HepG2 (cell line): ENCODE measurements around the gene ANKS3. TPM values are rescaled to one million over a fixed set of nuclear protein-coding genes. Genes with fewer than 3 reads are reported as not detected.
A peak's percentile ranks its signal among the peaks of the same experiment; 100 is the strongest.

Source experiments
- CC2D1A ChIP-seq: sonication (generic); formaldehyde crosslinking; IDR thresholded peaks from 2 replicates; pipeline ENCODE4 v1.8.1; 2023; ENCODE audit warnings: mild to moderate bottlenecking, missing genetic modification reagents
- CHD2 ChIP-seq: IDR thresholded peaks from 2 replicates; pipeline ENCODE4 v1.6.1; 2011; ENCODE audit warnings: low read depth, low read length, improper control_type of control experiment
- NFE2 ChIP-seq: sonication (generic); formaldehyde crosslinking; IDR thresholded peaks from 2 replicates; pipeline ENCODE4 v1.4.0; 2020; ENCODE audit warnings: missing genetic modification reagents
- PLRG1 ChIP-seq: fragments of 450-650 bp; conservative IDR thresholded peaks from 2 replicates; pipeline ENCODE4 v1.6.1; 2016
- SAFB2 ChIP-seq: sonication (generic); formaldehyde crosslinking; IDR thresholded peaks from 2 replicates; pipeline ENCODE4 v1.5.1; 2020; ENCODE audit warnings: missing genetic modification reagents, low read depth, mild to moderate bottlenecking, borderline replicate concordance
- SP2 ChIP-seq: sonication (generic); formaldehyde crosslinking; IDR thresholded peaks from 2 replicates; pipeline ENCODE4 v1.5.1; 2020; ENCODE audit warnings: mild to moderate bottlenecking, missing genetic modification reagents
- TARDBP ChIP-seq: sonication (generic); formaldehyde crosslinking; IDR thresholded peaks from 2 replicates; pipeline ENCODE4 v1.8.0; 2022; ENCODE audit warnings: mild to moderate bottlenecking, missing genetic modification reagents
- ZNF562 ChIP-seq: sonication (generic); formaldehyde crosslinking; IDR thresholded peaks from 2 replicates; pipeline ENCODE4 v1.8.0; 2022; ENCODE audit warnings: missing genetic modification reagents, borderline replicate concordance
- polyA plus RNA-seq, 8 experiments: library from polyadenylated mRNA; depleted of rRNA in 3 of 8; stranded (reverse) in 7 of 8; unstranded in 1 of 8; fragments of >200 nt; fragmentation: Illumina TruSeq in 4 of 8; extraction: Trizol in 4 of 8; gene quantifications; 2 replicates each; pipeline versions ENCODE4 v1.2.1 to v1.2.3, GENCODE V29; 2011 to 2016; ENCODE audit warnings: low read depth in 4 of 8, missing spikeins in 1 of 8, mixed read lengths in 1 of 8; ENCODE audit not compliant: insufficient read depth in 1 of 8
- total RNA-seq, 5 experiments: library from RNA; depleted of rRNA; stranded (reverse); fragments of >200 nt; fragmentation: Illumina TruSeq; extraction: Trizol; gene quantifications; 2 replicates each; pipeline ENCODE4 v1.2.3, GENCODE V29; 2016; ENCODE audit warnings: low read depth in 1 of 5
- TF ChIP-seq, protein P1 (sequence below): sonication (generic); formaldehyde crosslinking; IDR thresholded peaks from 2 replicates; pipeline ENCODE4 v1.5.0; 2020; ENCODE audit warnings: mild to moderate bottlenecking, missing genetic modification reagents
- TF ChIP-seq, protein P2 (sequence below): sonication (generic); formaldehyde crosslinking; IDR thresholded peaks from 2 replicates; pipeline ENCODE4 v1.4.0; 2020; ENCODE audit warnings: missing genetic modification reagents
- TF ChIP-seq, protein P3 (sequence below): sonication (generic); formaldehyde crosslinking; IDR thresholded peaks from 2 replicates; pipeline ENCODE4 v1.5.0; 2020; ENCODE audit warnings: missing genetic modification reagents
- TF ChIP-seq, protein P4 (sequence below): sonication (generic); formaldehyde crosslinking; IDR thresholded peaks from 2 replicates; pipeline ENCODE4 v1.5.0; 2020; ENCODE audit warnings: mild to moderate bottlenecking, missing genetic modification reagents, moderate library complexity
- TF ChIP-seq, protein P5 (sequence below), 2 experiments: sonication (generic) in 1 of 2; formaldehyde crosslinking in 1 of 2; IDR thresholded peaks; 2 replicates each; pipeline versions ENCODE4 v1.5.1 to v1.6.1; 2011 to 2020; ENCODE audit warnings: borderline replicate concordance in 1 of 2, low read depth in 1 of 2, low read length in 1 of 2, mild to moderate bottlenecking in 1 of 2, missing genetic modification reagents in 1 of 2, moderate library complexity in 1 of 2
- TF ChIP-seq, protein P6 (sequence below): sonication (generic); formaldehyde crosslinking; IDR thresholded peaks from 2 replicates; pipeline ENCODE4 v1.5.0; 2020; ENCODE audit warnings: mild to moderate bottlenecking, missing genetic modification reagents

Gene ANKS3
- total and polyA plus RNA-seq, 2 of the 13 experiments (the other 11 are each of a cell fraction or from before 2014, with no cell fraction given), result 11.4 to 15.9 TPM

DNA sequence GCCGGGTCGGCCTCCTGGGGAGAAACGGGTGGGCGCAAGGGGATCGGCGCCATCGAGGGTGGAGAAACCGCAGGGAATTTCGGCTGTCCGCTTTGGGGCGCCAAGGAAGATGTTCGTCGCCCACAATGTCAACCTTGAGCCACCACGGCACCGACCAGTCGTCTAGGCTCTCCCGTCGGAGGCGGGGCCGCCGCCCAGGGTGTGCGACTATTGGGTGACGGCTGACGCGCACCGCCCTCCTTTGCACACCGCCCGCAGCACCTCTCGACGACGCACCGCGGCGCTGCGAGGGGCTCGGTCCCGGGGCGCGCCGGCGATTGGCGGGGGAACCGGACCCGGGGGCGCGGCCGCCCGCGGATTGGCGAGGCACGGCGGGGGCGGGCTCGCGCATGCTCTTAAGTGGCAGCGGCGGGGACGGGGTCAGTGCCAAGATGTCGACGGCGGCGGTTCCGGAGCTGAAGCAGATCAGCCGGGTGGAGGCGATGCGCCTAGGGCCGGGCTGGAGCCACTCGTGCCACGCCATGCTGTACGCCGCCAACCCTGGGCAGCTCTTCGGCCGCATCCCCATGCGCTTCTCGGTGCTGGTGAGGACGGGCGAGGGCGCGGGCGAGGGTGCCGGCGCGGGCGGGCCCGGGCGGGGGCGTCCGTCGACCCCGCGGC is 40.6 kb downstream of the ANKS3 start, which contains the start of gene NUDT16L1 (continued):
- TF ChIP-seq, protein P1, sequence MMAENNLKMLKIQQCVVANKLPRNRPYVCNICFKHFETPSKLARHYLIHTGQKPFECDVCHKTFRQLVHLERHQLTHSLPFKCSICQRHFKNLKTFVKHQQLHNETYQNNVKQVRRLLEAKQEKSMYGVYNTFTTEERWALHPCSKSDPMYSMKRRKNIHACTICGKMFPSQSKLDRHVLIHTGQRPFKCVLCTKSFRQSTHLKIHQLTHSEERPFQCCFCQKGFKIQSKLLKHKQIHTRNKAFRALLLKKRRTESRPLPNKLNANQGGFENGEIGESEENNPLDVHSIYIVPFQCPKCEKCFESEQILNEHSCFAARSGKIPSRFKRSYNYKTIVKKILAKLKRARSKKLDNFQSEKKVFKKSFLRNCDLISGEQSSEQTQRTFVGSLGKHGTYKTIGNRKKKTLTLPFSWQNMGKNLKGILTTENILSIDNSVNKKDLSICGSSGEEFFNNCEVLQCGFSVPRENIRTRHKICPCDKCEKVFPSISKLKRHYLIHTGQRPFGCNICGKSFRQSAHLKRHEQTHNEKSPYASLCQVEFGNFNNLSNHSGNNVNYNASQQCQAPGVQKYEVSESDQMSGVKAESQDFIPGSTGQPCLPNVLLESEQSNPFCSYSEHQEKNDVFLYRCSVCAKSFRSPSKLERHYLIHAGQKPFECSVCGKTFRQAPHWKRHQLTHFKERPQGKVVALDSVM (CRISPR knock-in tag), result peak; percentile 52; the same call in 1 of the 2 replicates
- TF ChIP-seq, protein P2, sequence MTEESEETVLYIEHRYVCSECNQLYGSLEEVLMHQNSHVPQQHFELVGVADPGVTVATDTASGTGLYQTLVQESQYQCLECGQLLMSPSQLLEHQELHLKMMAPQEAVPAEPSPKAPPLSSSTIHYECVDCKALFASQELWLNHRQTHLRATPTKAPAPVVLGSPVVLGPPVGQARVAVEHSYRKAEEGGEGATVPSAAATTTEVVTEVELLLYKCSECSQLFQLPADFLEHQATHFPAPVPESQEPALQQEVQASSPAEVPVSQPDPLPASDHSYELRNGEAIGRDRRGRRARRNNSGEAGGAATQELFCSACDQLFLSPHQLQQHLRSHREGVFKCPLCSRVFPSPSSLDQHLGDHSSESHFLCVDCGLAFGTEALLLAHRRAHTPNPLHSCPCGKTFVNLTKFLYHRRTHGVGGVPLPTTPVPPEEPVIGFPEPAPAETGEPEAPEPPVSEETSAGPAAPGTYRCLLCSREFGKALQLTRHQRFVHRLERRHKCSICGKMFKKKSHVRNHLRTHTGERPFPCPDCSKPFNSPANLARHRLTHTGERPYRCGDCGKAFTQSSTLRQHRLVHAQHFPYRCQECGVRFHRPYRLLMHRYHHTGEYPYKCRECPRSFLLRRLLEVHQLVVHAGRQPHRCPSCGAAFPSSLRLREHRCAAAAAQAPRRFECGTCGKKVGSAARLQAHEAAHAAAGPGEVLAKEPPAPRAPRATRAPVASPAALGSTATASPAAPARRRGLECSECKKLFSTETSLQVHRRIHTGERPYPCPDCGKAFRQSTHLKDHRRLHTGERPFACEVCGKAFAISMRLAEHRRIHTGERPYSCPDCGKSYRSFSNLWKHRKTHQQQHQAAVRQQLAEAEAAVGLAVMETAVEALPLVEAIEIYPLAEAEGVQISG (CRISPR knock-in tag), result peak; percentile 2; the same call in 1 of the 2 replicates
- TF ChIP-seq, protein P3, sequence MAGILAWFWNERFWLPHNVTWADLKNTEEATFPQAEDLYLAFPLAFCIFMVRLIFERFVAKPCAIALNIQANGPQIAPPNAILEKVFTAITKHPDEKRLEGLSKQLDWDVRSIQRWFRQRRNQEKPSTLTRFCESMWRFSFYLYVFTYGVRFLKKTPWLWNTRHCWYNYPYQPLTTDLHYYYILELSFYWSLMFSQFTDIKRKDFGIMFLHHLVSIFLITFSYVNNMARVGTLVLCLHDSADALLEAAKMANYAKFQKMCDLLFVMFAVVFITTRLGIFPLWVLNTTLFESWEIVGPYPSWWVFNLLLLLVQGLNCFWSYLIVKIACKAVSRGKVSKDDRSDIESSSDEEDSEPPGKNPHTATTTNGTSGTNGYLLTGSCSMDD (CRISPR knock-in tag), result no peak; the same call in 1 of the 2 replicates
- TF ChIP-seq ZNF562 (CRISPR knock-in tag), result no peak
- TF ChIP-seq, protein P4, sequence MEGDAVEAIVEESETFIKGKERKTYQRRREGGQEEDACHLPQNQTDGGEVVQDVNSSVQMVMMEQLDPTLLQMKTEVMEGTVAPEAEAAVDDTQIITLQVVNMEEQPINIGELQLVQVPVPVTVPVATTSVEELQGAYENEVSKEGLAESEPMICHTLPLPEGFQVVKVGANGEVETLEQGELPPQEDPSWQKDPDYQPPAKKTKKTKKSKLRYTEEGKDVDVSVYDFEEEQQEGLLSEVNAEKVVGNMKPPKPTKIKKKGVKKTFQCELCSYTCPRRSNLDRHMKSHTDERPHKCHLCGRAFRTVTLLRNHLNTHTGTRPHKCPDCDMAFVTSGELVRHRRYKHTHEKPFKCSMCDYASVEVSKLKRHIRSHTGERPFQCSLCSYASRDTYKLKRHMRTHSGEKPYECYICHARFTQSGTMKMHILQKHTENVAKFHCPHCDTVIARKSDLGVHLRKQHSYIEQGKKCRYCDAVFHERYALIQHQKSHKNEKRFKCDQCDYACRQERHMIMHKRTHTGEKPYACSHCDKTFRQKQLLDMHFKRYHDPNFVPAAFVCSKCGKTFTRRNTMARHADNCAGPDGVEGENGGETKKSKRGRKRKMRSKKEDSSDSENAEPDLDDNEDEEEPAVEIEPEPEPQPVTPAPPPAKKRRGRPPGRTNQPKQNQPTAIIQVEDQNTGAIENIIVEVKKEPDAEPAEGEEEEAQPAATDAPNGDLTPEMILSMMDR, result peak; percentile 45
- no peak for TF ChIP-seq CC2D1A (CRISPR knock-in tag)
- TF ChIP-seq, protein P5, sequence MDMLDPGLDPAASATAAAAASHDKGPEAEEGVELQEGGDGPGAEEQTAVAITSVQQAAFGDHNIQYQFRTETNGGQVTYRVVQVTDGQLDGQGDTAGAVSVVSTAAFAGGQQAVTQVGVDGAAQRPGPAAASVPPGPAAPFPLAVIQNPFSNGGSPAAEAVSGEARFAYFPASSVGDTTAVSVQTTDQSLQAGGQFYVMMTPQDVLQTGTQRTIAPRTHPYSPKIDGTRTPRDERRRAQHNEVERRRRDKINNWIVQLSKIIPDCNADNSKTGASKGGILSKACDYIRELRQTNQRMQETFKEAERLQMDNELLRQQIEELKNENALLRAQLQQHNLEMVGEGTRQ (IDR thresholded peaks at IDR 0.05; ENCODE audit: low read depth, low read length), result no peak
- TF ChIP-seq, protein P5 (CRISPR knock-in tag; IDR thresholded peaks at IDR 0.05; ENCODE audit: borderline replicate concordance), result no peak
- TF ChIP-seq CHD2, result 0 out of 2 replicates have a peak, but pooled peaks have one; percentile 22
- peak; percentile 88 for TF ChIP-seq SP2
- peak; percentile 42 for TF ChIP-seq TARDBP
- no peak for TF ChIP-seq PLRG1
- TF ChIP-seq NFE2, result no peak
- TF ChIP-seq SAFB2 (CRISPR knock-in tag), result no peak; the same call in 1 of the 2 replicates
- TF ChIP-seq, protein P6, sequence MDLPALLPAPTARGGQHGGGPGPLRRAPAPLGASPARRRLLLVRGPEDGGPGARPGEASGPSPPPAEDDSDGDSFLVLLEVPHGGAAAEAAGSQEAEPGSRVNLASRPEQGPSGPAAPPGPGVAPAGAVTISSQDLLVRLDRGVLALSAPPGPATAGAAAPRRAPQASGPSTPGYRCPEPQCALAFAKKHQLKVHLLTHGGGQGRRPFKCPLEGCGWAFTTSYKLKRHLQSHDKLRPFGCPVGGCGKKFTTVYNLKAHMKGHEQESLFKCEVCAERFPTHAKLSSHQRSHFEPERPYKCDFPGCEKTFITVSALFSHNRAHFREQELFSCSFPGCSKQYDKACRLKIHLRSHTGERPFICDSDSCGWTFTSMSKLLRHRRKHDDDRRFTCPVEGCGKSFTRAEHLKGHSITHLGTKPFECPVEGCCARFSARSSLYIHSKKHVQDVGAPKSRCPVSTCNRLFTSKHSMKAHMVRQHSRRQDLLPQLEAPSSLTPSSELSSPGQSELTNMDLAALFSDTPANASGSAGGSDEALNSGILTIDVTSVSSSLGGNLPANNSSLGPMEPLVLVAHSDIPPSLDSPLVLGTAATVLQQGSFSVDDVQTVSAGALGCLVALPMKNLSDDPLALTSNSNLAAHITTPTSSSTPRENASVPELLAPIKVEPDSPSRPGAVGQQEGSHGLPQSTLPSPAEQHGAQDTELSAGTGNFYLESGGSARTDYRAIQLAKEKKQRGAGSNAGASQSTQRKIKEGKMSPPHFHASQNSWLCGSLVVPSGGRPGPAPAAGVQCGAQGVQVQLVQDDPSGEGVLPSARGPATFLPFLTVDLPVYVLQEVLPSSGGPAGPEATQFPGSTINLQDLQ (CRISPR knock-in tag), result no peak
